Activated T-helper 17 cell treated with anti-CD3 and anti-CD28 coated beads, Interleukin-2, amount 50 U/mL, for 72 hours (primary cell): ENCODE data around the gene MAPKAPK5. TPM values are rescaled to one million over a fixed set of nuclear protein-coding genes. Genes with fewer than 3 reads are reported as not detected.
"Not testable (repeated sequence)": the region's sequence is repeated elsewhere in the genome, so short reads cannot be mapped to it uniquely, and the experiment has no call there.

Experiments used
- ATAC-seq: fragments of 150-1000 bp; cut with Tn5 transposase; replicated peaks from 2 replicates; pipeline ENCODE4 v1.10.0; 2021; ENCODE audit warnings: mild to moderate bottlenecking, moderate library complexity
- H3K27ac Mint-ChIP-seq: one replicate; pipeline ENCODE4 v1.8.0; 2022; ENCODE audit warnings: mixed read lengths
- H3K27me3 Mint-ChIP-seq: one replicate; pipeline ENCODE4 v1.8.0; 2022; ENCODE audit warnings: mixed read lengths
- H3K36me3 Mint-ChIP-seq: one replicate; pipeline ENCODE4 v1.8.0; 2022; ENCODE audit warnings: low read depth, mild to moderate bottlenecking, mixed read lengths
- H3K4me1 Mint-ChIP-seq: one replicate; pipeline ENCODE4 v1.8.0; 2022; ENCODE audit warnings: mixed read lengths
- H3K4me3 Mint-ChIP-seq: one replicate; pipeline ENCODE4 v1.8.0; 2022; ENCODE audit warnings: mild to moderate bottlenecking, mixed read lengths
- H3K9me3 Mint-ChIP-seq: one replicate; pipeline ENCODE4 v1.8.0; 2022; ENCODE audit warnings: mixed read lengths
- total RNA-seq, 2 donors: library from RNA; stranded (reverse); gene quantifications; one replicate each; pipeline ENCODE4 v1.2.3, GENCODE V29; 2022

MAPKAPK5 gene
- total RNA-seq, 2 donors from 2014 or later: 42.7 to 46.7 TPM

DNA sequence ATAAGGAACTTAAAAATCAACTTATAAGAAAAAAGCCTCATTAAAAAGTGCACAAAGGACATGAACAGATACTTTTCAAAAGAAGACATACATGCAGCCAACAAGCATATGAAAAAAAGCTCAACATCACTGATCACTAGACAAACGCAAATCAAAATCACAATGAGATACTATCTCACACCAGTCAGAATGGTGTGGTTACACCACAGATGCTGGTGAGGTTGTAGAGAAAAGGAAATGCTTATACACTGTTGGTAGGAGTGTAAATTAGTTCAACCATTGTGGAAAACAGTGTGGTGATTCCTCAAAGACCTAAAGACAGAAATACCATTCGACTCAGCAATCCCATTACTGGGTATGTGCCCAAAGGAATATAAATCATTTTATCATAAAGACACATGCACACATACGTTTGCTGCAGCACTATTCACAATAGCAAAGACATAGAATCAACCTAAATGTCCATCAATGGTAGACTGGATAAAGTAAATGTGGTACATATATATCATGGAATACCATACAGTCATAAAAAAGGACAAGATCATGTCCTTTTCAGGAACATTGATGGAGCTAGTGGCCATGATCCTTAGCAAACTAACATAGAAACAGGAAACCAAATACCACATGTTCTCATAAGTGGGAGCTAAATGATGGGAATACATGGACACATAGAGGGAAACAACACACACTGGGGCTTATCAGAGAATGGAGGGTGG, 109.1 kb downstream of the MAPKAPK5 start:
- Mint-ChIP-seq H3K4me3 (peak overlapping the region; percentile 8), H3K4me1 (peaks cover 28% of the 10 kb centered on the region)
- peak; percentile 77 for ATAC-seq
- not testable (repeated sequence) for H3K36me3 Mint-ChIP-seq, H3K9me3 Mint-ChIP-seq, H3K27me3 Mint-ChIP-seq, H3K27ac Mint-ChIP-seq

Other genes with a start within 250 kb of the MAPKAPK5 start
- 10 to 100 TPM; 40.4 to 54.7 TPM for gene ATXN2, start 242.9 kb upstream of the MAPKAPK5 start, total RNA-seq
- 10 to 100 TPM; 15.8 to 16.4 TPM for gene BRAP, start 156.3 kb upstream of the MAPKAPK5 start, total RNA-seq
- gene ACAD10, start 156.2 kb upstream of the MAPKAPK5 start, total RNA-seq: 10 to 100 TPM; 28.7 to 40.2 TPM
- 1 to 10 TPM in 1 of 2 donors, under 1 TPM in 1; 0.43 to 2.0 TPM for gene ALDH2, start 75.3 kb upstream of the MAPKAPK5 start, total RNA-seq
- gene TMEM116, start 170.9 kb downstream of the MAPKAPK5 start, total RNA-seq: 10 to 100 TPM; 13.8 to 16.9 TPM
- 10 to 100 TPM; 68.5 to 93.0 TPM for gene ERP29, start 171.2 kb downstream of the MAPKAPK5 start, total RNA-seq